Ascending aorta (tissue), 2 donors: ENCODE data around the gene SLC35F3. TPM values are rescaled to one million over a fixed set of nuclear protein-coding genes. Genes with fewer than 3 reads are reported as not detected.
"Not testable (repeated sequence)": the region's sequence is repeated elsewhere in the genome, so short reads cannot be mapped to it uniquely, and the experiment has no call there.

Experiments used
- DNase-seq, 2 donors: peaks; one replicate each; pipeline ENCODE4 v3.0.0-alpha.2; 2019; ENCODE audit warnings: low spot score in 2 of 2
- H3K27ac ChIP-seq, 2 donors: fragments of 200-600 bp; sonication (generic); one replicate each; pipeline ENCODE4 v1.5.1; 2016 to 2017; ENCODE audit warnings: mild to moderate bottlenecking in 1 of 2
- H3K27me3 ChIP-seq: fragments of 200-600 bp; sonication (generic); one replicate; pipeline ENCODE4 v1.5.1; 2017
- H3K36me3 ChIP-seq, 2 donors: fragments of 200-600 bp; sonication (generic); one replicate each; pipeline ENCODE4 v1.5.1; 2016
- H3K4me1 ChIP-seq, 2 donors: fragments of 200-600 bp; sonication (generic); one replicate each; pipeline ENCODE4 v1.5.1; 2016 to 2017; ENCODE audit warnings: mild to moderate bottlenecking in 1 of 2
- H3K4me3 ChIP-seq, 2 donors: fragments of 200-600 bp; sonication (generic); one replicate each; pipeline ENCODE4 v1.5.1; 2016 to 2017; ENCODE audit warnings: mild to moderate bottlenecking in 1 of 2
- H3K9me3 ChIP-seq, 2 donors: fragments of 200-600 bp; sonication (generic); one replicate each; pipeline ENCODE4 v1.5.1; 2016
- intact Hi-C: fragments of 100-400 bp; cut with DNase I; formaldehyde crosslinking; loops from one replicate; pipeline ENCODE4 v1.15.1; 2023
- total RNA-seq: library from RNA; depleted of rRNA; stranded (reverse); fragments of >200 nt; gene quantifications from one replicate; pipeline ENCODE4 v1.1.0, GENCODE V29; 2016
- TF ChIP-seq, protein P1 (sequence below), 3 experiments: fragments of 200-600 bp in 2 of 3; fragments of 450-650 bp in 1 of 3; sonication (generic) in 2 of 3; IDR thresholded peaks; one replicate each; pipeline ENCODE4 v1.5.1; 2016 to 2019; ENCODE audit warnings: antibody characterized with exemption in 3 of 3, mild to moderate bottlenecking in 1 of 3, moderate library complexity in 1 of 3

SLC35F3 gene
- total RNA-seq, 1 donor from 2014 or later, result 1.4 TPM

DNA sequence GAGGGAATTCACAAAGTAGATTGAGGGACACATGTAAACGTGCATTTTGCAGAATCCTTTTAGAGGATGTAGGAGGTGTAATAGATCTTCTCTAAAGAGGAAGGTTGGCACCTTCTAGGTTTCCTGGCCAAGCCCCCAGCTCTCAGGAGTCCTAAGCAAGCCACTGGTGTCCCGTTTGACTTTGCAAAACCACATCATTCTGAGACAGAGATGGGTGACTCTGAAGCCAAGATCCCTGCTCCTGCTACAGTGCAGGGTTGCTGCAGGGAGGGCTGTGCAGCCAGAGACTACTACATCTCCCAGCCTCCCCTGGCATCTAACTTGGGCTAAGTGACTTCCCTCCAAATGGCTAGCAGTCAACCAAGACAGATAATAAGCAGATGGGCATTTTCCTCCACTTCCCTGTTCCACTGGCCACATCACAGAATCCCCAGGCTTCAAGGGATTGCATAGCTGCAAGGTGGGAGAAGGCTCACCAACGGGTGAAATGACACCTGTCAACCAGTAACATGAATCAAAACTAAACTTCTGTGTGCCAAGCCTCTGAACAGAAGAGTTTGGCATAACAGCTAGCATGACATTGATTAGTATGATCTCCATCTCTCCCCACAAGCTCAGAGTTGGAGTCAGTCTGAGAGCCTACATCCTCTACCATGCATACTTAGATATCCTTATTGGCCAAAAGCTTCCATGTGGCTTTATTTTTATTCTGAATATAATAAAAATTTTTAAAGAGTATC lies 339.2 kb downstream of the SLC35F3 start:
- Histone ChIP-seq H3K27ac (no peak overlapping the region), H3K9me3 (no peaks in the 10 kb centered on the region), H3K4me1 (no peaks in the 10 kb centered on the region), H3K36me3 (no peaks in the 10 kb centered on the region), H3K27me3 (no peaks in the 10 kb centered on the region), H3K4me3 (no peak overlapping the region)
- intact Hi-C loops, result no loop called here
- no peak for DNase-seq
- TF ChIP-seq, protein P1, sequence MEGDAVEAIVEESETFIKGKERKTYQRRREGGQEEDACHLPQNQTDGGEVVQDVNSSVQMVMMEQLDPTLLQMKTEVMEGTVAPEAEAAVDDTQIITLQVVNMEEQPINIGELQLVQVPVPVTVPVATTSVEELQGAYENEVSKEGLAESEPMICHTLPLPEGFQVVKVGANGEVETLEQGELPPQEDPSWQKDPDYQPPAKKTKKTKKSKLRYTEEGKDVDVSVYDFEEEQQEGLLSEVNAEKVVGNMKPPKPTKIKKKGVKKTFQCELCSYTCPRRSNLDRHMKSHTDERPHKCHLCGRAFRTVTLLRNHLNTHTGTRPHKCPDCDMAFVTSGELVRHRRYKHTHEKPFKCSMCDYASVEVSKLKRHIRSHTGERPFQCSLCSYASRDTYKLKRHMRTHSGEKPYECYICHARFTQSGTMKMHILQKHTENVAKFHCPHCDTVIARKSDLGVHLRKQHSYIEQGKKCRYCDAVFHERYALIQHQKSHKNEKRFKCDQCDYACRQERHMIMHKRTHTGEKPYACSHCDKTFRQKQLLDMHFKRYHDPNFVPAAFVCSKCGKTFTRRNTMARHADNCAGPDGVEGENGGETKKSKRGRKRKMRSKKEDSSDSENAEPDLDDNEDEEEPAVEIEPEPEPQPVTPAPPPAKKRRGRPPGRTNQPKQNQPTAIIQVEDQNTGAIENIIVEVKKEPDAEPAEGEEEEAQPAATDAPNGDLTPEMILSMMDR (IDR thresholded peaks at IDR 0.05), result no peak

DNA sequence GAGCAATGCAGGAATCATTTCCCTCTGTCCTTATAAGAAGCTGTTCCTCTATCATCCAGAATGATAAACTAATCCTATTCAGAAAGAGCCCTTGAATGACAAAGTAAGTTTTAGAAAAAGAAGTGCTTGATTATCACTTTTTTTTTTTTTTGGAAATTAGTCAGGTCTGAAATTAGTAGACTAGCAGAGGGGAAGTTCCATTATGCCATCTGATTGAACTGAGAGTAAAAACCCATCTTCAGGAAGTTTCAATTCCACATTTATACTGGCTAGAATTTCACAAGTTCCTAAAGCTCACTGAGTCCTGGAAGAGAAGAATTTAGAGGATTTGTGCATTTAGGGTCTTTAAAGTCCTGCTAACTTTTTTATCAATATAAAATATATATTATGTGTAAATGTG lies 340.0 kb downstream of the SLC35F3 start:
- TF ChIP-seq, protein P1 (IDR thresholded peaks at IDR 0.05), result no peak
- H3K27ac ChIP-seq, result no peak overlapping the region
- DNase-seq, result no peak
- H3K9me3 ChIP-seq, result no peaks in the 10 kb centered on the region
- no peak overlapping the region for H3K4me3 ChIP-seq
- intact Hi-C loops, result no loop called here
- no peaks in the 10 kb centered on the region for H3K36me3 ChIP-seq
- H3K4me1 ChIP-seq, result no peaks in the 10 kb centered on the region
- H3K27me3 ChIP-seq, result no peaks in the 10 kb centered on the region

DNA sequence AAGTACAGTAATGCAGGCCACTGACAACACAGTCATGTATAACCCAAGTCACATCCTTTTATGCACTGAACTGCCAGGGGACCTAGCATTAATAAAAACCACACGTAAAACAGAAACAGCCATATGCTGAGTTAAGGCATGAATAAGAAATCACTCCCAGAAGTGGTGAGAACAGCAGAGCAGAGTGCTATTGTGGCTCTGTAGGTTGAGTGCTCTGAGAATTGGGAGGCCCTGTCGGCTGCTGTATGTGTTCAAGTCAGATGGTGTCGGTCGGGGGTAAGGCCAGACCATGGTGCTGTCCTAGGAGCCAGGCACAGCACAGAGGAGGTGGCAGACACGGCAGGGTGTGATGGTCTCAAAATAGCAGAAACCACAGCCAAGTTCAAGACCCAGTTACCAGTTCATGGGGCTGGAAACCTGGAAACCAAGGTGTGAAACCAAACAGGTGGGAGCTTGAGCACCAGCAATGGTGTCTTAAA lies 342.2 kb downstream of the SLC35F3 start:
- TF ChIP-seq, protein P1 (IDR thresholded peaks at IDR 0.05), result no peak

DNA sequence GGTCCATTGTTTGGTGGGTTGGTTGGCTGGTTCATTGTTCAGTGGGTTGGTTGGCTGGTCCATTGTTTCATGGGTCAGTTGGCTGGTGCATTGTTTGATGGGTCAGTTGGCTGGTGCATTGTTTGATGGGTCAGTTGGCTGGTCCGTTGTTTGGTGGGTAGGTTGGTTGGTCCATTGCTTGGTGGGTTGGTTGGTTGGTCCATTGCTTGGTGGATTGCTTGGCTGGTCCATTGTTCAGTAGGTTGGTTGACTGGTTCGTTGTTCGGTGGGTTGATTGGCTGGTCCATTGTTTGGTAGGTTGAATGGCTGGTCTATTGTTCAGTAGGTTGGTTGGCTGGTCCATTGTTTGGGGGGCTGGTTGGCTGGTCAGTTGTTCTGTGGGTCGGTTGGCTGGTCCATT lies 343.3 kb downstream of the SLC35F3 start:
- H3K4me3 ChIP-seq, H3K4me1 ChIP-seq, H3K9me3 ChIP-seq, intact Hi-C loops, H3K27me3 ChIP-seq, DNase-seq, H3K36me3 ChIP-seq, H3K27ac ChIP-seq: not testable (repeated sequence)

More for the DNA sequence above, 342.2 kb downstream of the SLC35F3 start:
- no peak for DNase-seq
- Histone ChIP-seq H3K27me3 (no peaks in the 10 kb centered on the region), H3K4me1 (no peaks in the 10 kb centered on the region), H3K4me3 (no peak overlapping the region), H3K27ac (no peak overlapping the region), H3K36me3 (no peaks in the 10 kb centered on the region), H3K9me3 (no peaks in the 10 kb centered on the region)
- intact Hi-C loops, result no loop called here

DNA sequence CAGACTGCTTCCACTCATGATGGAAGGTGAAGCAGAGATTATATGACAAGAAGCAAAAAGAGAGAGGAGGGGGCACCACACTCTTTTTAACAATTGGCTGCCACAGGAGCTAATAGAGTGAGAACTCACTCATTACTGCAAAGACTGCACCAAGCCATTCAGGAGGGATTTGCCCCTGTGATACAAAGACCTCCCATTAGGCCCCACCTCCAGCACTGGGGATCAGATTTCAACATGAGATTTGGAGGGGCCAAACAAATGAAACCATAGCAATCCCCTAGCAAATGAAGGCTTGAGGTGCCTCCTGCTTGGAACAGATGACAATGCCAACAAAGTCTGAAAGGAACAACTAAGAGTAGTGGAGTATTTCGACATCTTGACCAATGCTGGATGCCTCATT lies 346.3 kb downstream of the SLC35F3 start:
- H3K4me3 ChIP-seq, result no peak overlapping the region
- H3K27ac ChIP-seq, result no peak overlapping the region
- intact Hi-C loops, result no loop called here
- no peaks in the 10 kb centered on the region for H3K27me3 ChIP-seq
- TF ChIP-seq, protein P1 (IDR thresholded peaks at IDR 0.05), result no peak
- H3K9me3 ChIP-seq, result no peaks in the 10 kb centered on the region
- no peaks in the 10 kb centered on the region for H3K4me1 ChIP-seq
- no peaks in the 10 kb centered on the region for H3K36me3 ChIP-seq
- no peak for DNase-seq

DNA sequence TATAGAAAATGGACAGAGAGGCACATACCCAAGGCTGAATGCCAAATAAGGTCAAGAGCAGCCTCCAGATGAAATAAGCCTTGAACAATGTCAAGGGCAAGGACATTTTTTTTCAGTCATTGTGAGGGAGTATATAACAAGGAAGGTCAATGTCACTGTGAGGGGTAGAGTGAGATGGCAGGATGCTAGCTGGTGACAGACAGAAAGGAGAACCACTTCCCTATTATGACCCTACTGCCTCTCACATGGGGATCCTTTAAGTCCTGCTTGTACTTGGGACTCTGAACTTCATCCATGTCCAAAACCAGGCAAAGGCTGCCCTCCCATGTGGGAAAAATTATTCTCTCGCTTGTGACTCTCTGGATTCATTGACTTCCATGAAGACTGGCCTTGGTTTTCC lies 349.3 kb downstream of the SLC35F3 start:
- no peaks in the 10 kb centered on the region for H3K4me1 ChIP-seq
- H3K4me3 ChIP-seq, result no peak overlapping the region

More for the DNA sequence above, 349.3 kb downstream of the SLC35F3 start:
- Histone ChIP-seq H3K9me3 (peaks cover 0 to 6% of the 10 kb centered on the region in 2 donors), H3K36me3 (no peaks in the 10 kb centered on the region), H3K27me3 (no peaks in the 10 kb centered on the region), H3K27ac (no peak overlapping the region)
- intact Hi-C loops, result no loop called here
- TF ChIP-seq, protein P1 (IDR thresholded peaks at IDR 0.05), result no peak
- no peak for DNase-seq
